HG03558 (cell line): ENCODE measurements around the gene ST3GAL3.

Source experiments
- ATAC-seq: cut with Tn5 transposase; IDR thresholded peaks from one replicate; pipeline ENCODE4 v1.9.1; 2021; ENCODE audit warnings: moderate number of reproducible peaks; ENCODE audit not compliant: unreplicated experiment; ENCODE audit errors: extremely low read depth

Gene ST3GAL3

DNA sequence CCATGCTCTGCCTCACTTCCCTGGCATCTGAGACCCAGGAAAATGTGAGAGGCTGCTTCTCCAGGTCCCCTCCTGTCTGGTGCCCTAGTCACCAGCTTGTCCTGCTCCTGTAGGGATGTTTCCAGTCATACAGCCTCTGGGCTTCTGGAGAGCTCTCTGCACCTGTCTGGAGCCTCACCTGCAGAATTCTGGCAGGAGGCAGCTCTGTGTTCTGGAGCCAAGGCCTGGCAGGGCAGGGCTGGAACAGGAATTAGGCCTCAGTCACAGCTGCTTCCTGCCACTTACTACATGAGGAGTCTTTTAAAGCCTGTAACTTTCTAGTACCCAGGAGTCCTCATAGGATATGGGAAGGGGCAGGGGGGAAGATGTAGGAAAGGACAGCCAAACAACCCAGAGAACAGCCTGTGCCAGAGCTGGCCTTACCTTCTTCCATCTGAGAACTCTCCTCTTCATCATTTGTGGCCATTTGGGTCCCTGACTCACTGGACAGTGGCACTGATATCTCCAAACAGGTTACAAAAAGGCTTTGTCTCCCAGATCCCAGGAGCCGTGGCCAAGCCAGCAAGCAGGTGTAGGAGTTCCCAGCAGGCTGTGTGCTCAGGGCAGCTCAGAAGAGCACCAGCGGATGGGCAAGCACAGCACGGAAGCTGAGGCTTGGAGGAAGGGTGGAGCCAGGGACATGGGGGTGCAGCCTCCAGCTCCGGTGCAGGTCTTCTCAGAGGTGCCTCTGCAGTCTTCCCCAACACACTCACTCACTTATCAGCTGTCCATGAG is 194.9 kb downstream of the ST3GAL3 start:
- ATAC-seq, result no peak

DNA sequence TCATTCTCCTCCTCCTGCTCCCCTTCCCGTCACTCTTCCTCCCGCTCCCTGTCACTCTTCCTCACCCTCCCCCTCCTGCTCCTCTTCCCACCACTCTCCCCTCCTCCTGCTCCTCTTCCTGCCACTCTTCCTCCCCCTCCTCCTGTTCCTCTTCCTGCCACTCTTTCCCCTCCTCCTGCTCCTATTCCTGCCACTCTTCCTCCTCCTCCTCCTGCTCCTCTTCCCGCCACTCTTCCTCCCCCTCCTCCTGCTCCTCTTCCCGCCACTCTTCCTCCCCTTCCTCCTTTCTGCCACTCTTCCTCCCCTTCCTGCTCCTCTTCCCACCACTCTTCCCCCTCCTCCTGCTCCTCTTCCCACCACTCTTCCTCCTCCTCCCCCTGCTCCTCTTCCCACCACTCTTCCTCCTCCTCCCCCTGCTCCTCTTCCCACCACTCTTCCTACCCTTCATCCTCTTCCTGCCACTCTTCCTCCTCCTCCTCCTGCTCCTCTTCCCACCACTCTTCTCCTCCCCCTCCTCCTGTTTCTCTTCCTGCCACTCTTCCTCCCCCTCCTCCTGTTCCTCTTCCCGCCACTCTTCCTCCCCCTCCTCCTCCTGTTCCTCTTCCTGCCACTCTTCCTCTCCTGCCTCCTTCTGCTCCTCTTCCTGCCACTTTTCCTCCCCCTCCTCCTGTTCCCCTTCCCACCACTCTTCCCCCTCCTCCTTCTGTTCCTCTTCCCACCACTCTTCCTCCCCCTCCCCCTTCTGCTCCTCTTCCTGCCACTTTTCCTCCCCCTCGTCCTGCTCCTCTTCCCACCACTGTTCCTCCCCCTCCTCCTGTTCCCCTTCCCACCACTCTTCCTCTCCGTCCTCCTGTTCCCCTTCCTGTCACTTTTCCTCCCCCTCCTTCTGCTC is 197.6 kb downstream of the ST3GAL3 start:
- no peak for ATAC-seq

DNA sequence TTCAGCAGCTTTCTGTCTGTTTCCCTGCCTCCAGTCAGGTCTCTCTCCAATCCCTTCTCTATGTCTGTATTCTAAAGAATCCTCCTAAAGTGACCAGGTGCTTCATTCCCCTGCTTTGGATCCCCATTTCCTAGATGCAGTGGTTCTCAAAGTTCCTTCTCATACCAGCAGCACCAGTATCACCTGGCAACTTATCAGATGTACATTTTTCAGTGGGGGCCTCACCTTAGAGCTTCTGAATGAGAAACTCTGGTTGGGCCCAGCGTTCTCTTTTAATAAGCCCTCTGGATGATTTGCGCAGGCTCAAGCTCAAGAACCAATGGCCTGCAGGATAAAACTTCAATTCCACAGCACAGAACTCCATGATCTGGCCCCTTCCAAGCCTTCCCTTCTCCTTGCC is 200.9 kb downstream of the ST3GAL3 start:
- no peak for ATAC-seq

DNA sequence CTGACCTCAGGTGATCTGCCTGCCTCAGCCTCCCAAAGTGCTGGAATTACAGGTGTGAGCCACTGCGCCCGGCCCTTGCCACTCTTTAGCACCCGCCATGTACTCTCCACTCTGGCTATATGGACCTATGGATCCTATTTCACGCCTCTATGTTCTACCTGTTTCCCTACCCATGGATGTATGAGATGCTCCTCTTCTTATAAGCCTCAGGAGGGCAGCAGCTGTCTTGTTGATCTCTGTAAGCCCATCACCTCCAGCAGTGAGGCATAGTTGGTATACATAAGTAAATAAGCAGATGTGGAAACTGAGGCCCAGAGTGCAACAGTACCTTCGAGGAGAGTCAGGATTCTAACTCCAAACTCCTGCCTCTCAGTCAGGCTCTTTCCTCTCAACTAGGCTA is 201.5 kb downstream of the ST3GAL3 start:
- no peak for ATAC-seq

DNA sequence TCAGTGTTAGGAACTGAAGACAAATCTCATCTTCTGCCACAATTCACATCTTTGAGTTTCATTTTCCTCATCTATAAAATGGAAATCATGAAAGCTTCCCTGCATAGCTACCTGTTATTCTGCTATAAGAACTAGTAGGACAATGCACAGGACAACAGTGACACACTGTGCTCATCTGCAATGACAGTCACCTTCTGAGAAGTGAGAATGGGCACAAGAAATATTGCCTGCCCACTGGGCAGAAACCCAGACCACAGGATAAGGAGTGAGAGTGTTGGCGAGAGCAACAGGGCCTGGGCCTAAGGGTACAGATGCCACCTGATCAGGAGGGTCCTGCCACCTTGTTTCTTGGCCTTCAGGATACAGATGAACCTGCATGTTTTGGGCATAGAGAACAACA is 203.0 kb downstream of the ST3GAL3 start:
- no peak for ATAC-seq

DNA sequence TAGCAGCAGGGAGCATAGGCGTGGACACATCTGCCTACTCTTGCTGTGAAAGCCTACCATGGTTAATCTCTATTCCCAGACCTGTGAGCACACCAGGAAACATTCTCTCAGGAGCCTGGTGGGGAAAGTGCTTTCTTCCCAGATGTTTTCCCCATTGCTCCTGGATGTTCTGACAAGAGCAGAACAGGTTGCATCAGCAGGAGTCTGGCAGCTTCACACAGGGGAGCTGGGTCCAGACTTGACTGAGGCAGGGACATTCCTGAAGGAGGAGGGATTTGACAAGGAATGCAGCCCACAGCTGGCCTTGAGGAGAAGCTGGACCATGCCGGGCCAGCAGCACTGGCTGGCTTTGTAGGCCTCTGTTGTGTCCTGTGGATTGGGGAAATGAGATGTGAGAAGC is 205.3 kb downstream of the ST3GAL3 start:
- no peak for ATAC-seq

DNA sequence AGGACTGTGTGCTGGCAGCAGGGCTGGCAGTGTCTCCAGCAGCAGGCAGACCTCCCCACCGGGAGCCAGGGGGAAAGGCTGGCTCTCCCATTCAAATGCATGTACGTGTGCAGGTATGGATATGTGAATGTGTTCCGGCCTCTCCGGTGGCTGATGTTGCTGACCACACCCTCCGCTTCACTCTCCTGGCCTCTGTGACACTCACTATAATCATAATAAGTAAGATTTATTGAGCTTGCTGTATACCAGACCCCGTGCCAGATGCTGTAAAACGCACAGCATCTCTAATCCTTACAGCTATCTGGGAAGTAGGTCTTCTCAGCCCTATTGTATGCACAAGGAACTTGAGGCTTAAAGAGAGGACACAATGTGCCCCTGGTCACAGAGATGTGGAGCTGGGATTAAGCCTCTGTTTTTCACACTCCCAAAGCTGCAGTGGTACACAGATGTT is 205.7 kb downstream of the ST3GAL3 start:
- ATAC-seq, result no peak

DNA sequence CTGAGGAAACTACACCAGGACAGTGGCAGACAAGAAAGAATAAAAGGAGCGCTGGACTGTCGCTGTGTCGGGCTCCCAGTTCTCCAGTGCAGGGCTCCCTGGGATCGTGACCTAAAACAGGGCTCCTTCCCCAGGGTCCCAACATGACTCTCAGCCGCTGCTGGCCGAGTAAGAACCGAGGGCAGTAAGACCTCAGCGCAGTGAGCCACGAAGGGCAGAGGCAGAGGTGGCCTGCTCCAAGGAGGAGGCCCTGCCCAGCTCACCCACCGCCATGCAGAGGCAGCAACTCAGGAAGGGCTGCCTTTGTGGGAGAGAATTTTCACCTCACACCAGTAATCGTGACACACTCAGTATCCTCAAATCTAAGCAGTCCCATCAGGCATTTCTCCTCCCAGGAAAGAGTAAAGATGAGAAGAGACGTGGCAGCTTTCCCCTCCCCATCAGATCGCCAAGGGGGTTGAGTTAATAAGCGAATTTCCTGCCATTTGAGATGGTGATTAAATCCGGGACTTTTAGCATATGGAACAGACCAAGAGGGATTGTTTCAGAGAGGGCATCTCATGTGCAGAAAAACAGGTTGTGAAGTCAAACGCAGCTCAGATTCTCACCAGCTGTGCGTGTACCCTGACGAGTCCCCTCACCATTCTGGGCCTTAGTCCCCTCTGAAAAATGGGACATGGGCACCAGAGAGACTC is 206.5 kb downstream of the ST3GAL3 start:
- no peak for ATAC-seq

DNA sequence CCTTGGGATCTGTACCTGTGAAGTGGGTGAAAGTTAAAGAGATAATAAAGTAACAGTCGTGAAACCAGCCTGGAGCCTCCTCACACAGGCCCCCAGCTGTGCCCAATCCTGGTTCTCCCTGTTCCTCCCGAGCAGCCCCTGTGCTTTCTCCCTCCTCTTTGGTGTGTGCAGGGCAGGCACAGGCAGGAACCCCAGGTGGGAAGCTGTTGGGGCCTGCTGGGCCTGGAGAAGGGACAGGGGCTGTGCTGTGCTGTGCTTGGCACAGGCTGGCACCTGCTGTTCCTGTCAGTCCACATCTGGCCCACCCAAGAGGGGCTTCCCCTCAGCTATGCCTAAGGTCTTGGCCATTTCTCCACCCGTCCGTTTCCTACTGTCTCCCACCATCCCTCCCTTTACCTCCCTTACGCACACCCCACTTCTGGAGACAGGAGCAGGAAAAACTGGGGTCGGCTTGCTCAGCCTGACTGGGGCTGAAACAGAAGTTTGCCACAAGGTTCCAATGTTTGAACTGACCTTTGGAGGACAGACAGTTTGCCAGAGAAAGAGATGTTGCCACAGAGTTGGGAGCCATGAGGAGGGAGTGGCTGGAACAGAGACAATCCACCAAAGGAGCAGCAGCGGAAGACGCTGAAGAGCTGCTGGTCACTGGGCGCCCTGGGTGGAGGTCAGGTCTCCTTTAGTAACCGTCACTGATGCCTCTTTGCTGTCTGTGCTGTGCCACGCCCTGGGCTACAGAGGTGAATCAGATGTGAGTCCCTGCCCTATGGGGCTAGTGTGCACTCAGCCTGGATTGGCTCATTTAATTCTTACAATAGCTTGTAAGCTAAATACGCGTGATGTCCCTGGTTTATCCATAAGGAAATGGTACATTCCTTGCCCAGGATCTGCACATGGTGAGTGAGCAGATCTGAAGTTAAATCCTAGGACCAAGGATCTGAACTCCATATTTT is 207.5 kb downstream of the ST3GAL3 start:
- ATAC-seq, result no peak

DNA sequence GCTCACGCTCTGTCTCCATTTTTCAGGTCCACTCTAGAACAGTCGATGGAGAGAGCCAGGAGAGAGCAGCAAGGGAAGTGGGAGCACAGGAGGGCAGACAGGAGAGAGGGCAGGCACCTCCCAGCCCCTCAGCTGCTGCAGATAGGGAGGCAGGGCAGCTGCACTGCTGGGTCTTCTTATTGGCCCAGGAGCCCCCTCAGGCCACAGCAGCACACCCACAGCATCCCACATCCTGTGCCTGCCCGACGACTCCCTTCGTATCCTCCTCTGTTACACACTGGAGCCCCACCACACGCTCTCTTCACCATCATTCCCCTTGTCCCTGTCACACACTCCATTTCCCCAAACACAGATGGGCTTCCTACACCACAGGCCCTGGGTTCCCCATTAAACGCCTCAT is 212.6 kb downstream of the ST3GAL3 start:
- ATAC-seq, result no peak

DNA sequence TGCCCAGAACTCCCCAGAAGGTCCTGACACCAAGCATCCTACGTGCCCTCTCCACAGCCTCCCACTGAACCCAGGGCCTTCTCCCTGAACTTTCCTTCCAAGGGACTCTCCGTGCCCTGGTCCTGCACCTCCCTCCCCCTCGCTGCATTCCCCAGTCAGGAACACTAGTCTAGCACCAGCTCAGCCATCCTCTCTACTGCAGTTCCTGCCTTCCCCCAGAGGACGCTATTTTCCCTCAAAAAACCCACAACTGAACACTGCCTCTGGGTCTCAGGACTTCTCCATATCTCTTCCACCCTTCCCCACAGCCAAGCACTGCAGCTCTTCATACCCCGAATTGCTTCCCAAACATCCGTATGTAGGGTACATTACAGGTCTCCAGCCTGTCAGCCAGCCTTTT is 213.7 kb downstream of the ST3GAL3 start:
- ATAC-seq, result no peak

DNA sequence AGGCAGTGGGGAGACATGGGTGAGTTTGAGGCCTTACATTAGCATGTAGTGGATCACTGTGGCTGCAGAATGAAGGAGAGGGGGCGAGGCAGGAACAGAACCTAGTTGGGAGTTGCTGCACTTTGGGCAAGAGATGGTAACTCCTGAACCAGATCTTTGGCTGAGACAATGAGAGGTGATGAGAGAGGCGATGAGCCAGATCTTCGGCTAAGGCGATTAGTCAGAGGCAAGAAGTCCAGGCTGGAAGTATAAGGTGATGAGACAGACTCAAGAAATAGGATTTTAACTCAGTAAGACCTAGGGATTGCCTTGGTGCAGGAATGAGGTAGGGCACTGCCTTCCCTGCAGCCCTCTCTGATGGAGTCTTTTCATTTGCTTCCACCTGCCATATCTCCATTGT is 217.2 kb downstream of the ST3GAL3 start:
- no peak for ATAC-seq

DNA sequence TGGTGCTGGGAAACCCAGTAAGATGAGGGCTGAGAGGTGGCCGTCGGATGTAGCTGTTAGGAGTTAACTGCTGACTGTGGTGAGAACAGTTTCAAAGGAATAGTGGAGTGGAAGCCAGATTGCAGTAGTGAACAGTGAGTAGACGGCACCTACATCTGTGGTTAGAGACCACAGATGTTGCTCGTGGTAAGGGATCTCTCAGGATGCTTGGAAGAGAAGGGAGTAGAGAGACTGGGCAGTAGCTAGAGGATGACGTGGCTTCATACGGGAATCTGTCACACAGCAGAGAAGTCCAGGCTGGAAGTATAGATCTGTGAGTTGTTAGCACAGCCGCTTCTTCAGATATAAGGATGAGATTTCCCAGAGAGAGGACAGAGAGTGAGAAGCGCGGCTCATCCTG is 218.5 kb downstream of the ST3GAL3 start:
- ATAC-seq, result no peak

DNA sequence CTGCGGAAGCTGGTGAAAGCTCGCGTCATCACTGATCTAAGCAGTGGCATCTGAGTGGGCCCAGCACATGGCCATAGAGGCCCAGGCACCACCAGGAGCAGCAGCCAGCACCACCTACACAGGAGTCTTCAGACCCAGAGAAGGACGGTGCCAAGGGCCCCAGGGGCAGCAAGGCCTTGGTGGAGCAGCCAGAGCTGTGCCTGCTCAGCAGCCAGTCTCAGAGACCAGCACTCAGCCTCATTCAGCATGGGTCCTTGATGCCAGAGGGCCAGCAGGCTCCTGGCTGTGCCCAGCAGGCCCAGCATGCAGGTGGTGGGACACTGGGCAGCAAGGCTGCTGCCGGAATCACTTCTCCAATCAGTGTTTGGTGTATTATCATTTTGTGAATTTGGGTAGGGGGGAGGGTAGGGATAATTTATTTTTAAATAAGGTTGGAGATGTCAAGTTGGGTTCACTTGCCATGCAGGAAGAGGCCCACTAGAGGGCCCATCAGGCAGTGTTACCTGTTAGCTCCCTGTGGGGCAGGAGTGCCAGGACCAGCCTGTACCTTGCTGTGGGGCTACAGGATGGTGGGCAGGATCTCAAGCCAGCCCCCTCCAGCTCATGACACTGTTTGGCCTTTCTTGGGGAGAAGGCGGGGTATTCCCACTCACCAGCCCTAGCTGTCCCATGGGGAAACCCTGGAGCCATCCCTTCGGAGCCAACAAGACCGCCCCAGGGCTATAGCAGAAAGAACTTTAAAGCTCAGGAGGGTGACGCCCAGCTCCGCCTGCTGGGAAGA is 223.0 kb downstream of the ST3GAL3 start:
- ATAC-seq, result no peak

DNA sequence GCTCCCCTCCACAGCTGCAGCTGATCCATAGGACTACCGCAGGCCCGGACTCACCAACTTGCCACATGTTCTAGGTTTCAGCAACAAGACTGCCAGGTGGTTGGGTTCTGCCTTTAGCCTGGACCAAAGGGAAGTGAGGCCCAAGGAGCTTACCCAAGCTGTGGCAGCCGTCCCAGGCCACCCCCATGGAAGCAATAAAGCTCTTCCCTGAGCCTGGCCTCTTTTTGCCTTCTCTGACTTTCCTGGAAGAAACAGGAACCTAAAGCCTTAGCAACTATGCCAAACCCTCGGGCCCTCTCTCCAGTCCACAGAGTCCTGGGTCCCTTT is 223.6 kb downstream of the ST3GAL3 start:
- no peak for ATAC-seq

DNA sequence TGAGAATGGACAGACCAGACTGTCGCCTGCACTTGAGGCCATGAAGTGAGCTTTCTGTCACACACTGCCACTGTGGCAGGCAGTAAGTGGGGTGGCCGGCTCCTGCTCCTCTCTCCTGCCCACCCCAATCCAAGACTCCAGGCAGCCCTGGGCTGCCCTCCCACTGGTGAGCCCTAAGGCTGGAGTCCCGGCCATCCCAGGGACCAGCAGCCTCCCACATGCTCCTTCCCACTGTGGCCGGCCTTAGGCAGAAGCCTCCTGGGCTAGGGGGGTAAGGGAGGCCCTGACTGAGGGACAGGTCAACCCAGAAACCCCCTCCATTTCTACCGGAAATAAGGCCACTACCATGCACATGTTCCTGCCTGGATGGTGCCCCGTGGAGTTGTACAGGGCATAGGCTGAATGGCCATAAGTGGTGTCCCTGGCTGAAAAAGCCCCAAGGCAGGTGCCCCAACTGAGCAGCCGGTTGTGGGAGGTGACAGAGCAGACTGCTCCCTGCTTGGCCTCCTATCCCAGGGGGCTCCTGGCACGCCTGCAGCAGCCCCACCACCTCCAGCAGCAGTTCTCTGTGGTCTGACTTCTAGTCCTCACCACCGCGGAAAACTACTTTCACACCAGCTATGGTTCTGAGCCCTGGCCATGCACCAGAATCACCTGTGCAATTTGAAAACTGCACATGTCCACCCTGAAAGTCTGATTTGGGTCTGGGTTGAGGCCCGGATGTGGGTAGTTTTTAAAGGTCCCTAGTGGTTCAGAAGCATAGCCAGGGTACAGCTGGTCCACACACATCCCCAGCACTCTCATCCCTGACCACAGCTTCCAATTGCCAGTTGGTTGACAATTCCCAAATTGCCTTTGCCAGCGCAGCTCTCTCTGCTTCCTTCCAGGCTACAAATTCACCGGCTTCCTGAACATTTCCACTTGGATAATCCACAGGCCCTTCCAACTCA is 224.7 kb downstream of the ST3GAL3 start:
- no peak for ATAC-seq

DNA sequence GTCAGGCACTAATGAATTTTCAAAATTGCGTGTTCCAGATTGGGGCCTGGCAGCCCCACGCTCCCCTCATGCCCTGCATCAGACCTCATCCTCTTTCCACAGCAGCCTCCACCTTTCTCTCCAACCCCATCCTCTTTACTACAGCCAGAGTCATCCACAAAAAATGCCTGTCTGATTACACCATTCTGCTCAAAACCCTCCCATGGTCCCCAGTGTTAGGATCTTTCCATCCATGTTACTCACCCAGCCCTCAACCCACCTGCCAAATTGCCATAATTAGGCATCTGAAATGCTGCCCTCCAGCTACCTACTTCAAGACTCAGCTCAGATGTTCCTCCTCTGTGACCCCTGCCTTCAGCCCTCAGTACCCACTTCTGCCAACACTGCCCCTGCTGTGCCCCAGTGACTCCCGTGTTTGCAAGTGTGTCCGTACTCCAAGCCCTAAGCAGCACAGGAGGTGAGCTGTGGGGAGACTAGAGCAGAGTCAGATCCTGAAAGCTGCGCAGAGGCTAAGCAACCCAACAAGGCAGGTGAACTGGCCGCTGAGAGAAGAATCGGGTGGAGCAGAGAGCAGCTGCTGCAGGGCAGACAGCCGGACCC is 225.6 kb downstream of the ST3GAL3 start:
- no peak for ATAC-seq
